Activated CD4-positive, alpha-beta T cell treated with anti-CD3 and anti-CD28 coated beads, Interleukin-2, amount 10 ng/mL, durations not matched to agents 24 days and 14 days (primary cell): ENCODE results near the gene WDR36. TPM values are rescaled to one million over a fixed set of nuclear protein-coding genes. Genes with fewer than 3 reads are reported as not detected.

Source experiments
- DNase-seq: peaks from one replicate; pipeline ENCODE4 v3.0.0; 2022
- H3K27ac Mint-ChIP-seq: one replicate; pipeline ENCODE4 v1.8.0; 2022; ENCODE audit warnings: mild to moderate bottlenecking, mixed read lengths
- H3K27me3 Mint-ChIP-seq: one replicate; pipeline ENCODE4 v1.8.0; 2022; ENCODE audit warnings: mixed read lengths
- H3K36me3 Mint-ChIP-seq: one replicate; pipeline ENCODE4 v1.8.0; 2022; ENCODE audit warnings: low read depth, mild to moderate bottlenecking, mixed read lengths
- H3K4me1 Mint-ChIP-seq: one replicate; pipeline ENCODE4 v1.8.0; 2021; ENCODE audit warnings: mixed read lengths
- H3K4me3 Mint-ChIP-seq: one replicate; pipeline ENCODE4 v1.8.0; 2022; ENCODE audit warnings: mild to moderate bottlenecking, moderate library complexity, mixed read lengths
- H3K9me3 Mint-ChIP-seq: one replicate; pipeline ENCODE4 v1.8.0; 2021; ENCODE audit warnings: mixed read lengths
- intact Hi-C: fragments of 100-400 bp; cut with micrococcal nuclease; formaldehyde crosslinking; loops from one replicate; pipeline ENCODE4 v1.15.1; 2023
- total RNA-seq: library from RNA; stranded (reverse); gene quantifications from 2 replicates; pipeline ENCODE4 v1.2.3, GENCODE V29; 2022

WDR36 gene
- total RNA-seq, 1 donor from 2014 or later, result 90.1 TPM

DNA sequence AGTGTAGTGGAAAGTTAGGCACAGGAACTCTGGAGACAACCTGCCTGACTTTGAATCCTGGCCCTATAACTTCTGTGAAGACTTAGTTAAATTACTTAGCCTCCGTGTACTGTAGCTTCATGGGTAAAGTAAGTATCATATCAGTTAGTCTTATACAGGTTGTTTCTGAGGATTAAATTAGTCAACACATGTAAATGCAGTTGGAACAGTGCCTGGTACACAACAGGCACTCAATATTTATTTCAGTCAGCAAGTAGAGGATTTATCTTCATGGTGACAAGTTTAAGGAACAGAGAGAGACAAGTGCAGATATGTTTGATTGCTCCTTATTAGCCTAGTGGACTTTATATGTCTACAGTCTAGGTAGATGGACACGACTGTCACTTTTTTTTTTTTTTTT is 17.9 kb upstream of the WDR36 start:
- H3K27ac Mint-ChIP-seq, result no peak overlapping the region
- no peak for DNase-seq
- peak overlapping the region; percentile 93 for H3K4me3 Mint-ChIP-seq
- intact Hi-C loops, result loop anchor here (5.0 kb wide), 2 partner anchors 317 to 337 kb away; partner anchors contain the start of gene SLC25A46
- H3K36me3 Mint-ChIP-seq, result no peaks in the 10 kb centered on the region
- peaks cover 22% of the 10 kb centered on the region for H3K4me1 Mint-ChIP-seq
- H3K9me3 Mint-ChIP-seq, result no peaks in the 10 kb centered on the region
- peaks cover 67% of the 10 kb centered on the region for H3K27me3 Mint-ChIP-seq

DNA sequence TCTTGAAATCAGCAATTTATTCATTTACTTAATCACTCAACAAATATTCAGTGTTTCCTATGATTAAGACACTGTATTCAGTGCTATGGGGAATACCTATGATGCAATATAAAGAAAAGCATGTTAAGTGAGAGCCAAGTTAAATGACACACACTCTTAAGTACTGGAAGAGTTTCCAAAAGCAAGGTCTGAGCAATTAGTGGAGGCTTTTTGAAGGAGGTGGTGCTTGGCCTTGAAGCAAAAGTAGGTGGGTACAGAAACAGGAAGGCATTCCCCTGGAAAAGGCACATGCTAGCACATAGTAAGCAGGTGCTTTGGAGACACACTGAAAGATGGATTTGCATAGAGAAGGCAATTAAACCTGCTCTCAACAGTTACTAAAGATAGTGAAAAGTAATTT is 16.6 kb upstream of the WDR36 start:
- H3K27ac Mint-ChIP-seq, result no peak overlapping the region
- peaks cover 22% of the 10 kb centered on the region for H3K4me1 Mint-ChIP-seq
- H3K9me3 Mint-ChIP-seq, result no peaks in the 10 kb centered on the region
- intact Hi-C loops, result no loop called here
- no peak for DNase-seq
- H3K27me3 Mint-ChIP-seq, result peaks cover 62% of the 10 kb centered on the region
- H3K4me3 Mint-ChIP-seq, result no peak overlapping the region
- no peaks in the 10 kb centered on the region for H3K36me3 Mint-ChIP-seq

- H3K4me3 Mint-ChIP-seq, result no peak overlapping the region
- no peak overlapping the region for H3K27ac Mint-ChIP-seq
- H3K9me3 Mint-ChIP-seq, result no peaks in the 10 kb centered on the region
- peaks cover 18% of the 10 kb centered on the region for H3K4me1 Mint-ChIP-seq
- no peak for DNase-seq
- intact Hi-C loops, result no loop called here
- H3K36me3 Mint-ChIP-seq, result no peaks in the 10 kb centered on the region
- peaks cover 58% of the 10 kb centered on the region for H3K27me3 Mint-ChIP-seq
Observed at GRCh38 chr5:111076091-111076490, 16.1 kb upstream of the WDR36 start.

DNA sequence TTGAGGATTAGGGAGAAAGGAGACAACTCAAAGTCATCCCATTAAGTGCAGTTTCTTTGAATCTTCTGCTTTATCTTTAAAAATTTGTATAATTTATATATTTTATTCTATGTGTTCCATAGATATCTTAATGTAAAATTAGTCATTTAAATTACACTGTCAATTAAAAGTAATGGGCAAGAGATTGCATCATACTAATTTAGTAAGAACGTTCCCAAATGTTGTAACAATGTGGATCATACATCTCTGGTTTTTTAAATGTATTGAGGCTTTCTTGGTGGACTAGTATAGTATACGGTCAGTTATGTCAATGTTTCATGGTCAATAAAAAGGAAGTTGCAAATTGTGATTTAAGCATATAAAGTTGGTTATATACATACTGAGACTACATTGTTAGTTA is 14.5 kb upstream of the WDR36 start:
- intact Hi-C loops, result no loop called here
- H3K4me3 Mint-ChIP-seq, result no peak overlapping the region

GRCh38 chr5:111079846-111080245 is 12.3 kb upstream of the WDR36 start:
- H3K9me3 Mint-ChIP-seq, result no peaks in the 10 kb centered on the region
- peaks cover 51% of the 10 kb centered on the region for H3K27me3 Mint-ChIP-seq
- no peak overlapping the region for H3K27ac Mint-ChIP-seq
- intact Hi-C loops, result no loop called here
- H3K4me3 Mint-ChIP-seq, result no peak overlapping the region
- DNase-seq, result no peak
- H3K36me3 Mint-ChIP-seq, result no peaks in the 10 kb centered on the region
- peaks cover 3% of the 10 kb centered on the region for H3K4me1 Mint-ChIP-seq

More for the DNA sequence above, 14.5 kb upstream of the WDR36 start:
- no peak for DNase-seq
- Mint-ChIP-seq H3K9me3 (no peaks in the 10 kb centered on the region), H3K27ac (no peak overlapping the region), H3K4me1 (peaks cover 15% of the 10 kb centered on the region), H3K27me3 (peaks cover 53% of the 10 kb centered on the region), H3K36me3 (no peaks in the 10 kb centered on the region)

DNA sequence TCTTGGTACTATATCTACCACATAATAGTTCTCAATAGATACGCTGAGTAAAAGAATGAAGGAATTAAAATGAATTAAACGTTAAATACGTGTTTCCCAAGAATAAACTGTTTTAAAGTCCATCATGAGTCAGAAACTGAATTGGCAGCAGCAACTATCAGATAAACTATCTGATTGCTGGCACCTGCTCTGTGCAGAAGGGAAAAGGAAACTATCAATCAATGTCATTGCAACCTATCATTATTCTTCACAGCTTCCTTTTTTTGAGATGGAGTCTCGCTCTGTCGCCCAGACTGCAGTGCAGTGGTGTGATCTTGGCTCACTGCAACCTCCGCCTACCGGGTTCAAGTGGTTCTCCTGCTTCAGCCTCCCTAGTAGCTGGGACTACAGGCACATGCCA is 8.8 kb upstream of the WDR36 start:
- H3K27ac Mint-ChIP-seq, result no peak overlapping the region
- no peaks in the 10 kb centered on the region for H3K9me3 Mint-ChIP-seq
- intact Hi-C loops, result no loop called here
- peaks cover 41% of the 10 kb centered on the region for H3K27me3 Mint-ChIP-seq
- H3K36me3 Mint-ChIP-seq, result no peaks in the 10 kb centered on the region
- H3K4me3 Mint-ChIP-seq, result no peak overlapping the region
- no peaks in the 10 kb centered on the region for H3K4me1 Mint-ChIP-seq
- no peak for DNase-seq

DNA sequence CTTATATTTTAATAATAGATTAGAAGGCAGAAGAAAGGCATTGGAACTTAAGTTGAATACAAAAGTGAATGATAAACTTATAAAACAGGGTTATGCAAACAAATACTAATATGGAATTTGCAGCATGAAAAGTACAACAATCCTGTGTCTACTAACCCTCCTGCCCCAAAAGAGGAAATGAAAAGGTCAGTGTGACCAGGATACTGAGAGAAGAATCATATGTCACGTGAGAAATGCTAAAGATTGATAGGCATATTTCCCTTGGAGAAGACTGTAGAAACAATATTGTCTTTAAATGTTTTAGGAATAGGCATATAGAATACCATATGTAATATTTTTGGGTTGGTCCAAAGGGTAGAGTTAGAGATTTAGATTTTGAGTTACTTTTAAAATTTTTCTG is 3.8 kb downstream of the WDR36 start:
- Mint-ChIP-seq H3K27me3 (no peaks in the 10 kb centered on the region), H3K4me3 (no peak overlapping the region), H3K36me3 (peaks cover 51% of the 10 kb centered on the region), H3K4me1 (peaks cover 30% of the 10 kb centered on the region), H3K27ac (no peak overlapping the region), H3K9me3 (peaks cover 4% of the 10 kb centered on the region)
- intact Hi-C loops, result no loop called here
- no peak for DNase-seq

DNA sequence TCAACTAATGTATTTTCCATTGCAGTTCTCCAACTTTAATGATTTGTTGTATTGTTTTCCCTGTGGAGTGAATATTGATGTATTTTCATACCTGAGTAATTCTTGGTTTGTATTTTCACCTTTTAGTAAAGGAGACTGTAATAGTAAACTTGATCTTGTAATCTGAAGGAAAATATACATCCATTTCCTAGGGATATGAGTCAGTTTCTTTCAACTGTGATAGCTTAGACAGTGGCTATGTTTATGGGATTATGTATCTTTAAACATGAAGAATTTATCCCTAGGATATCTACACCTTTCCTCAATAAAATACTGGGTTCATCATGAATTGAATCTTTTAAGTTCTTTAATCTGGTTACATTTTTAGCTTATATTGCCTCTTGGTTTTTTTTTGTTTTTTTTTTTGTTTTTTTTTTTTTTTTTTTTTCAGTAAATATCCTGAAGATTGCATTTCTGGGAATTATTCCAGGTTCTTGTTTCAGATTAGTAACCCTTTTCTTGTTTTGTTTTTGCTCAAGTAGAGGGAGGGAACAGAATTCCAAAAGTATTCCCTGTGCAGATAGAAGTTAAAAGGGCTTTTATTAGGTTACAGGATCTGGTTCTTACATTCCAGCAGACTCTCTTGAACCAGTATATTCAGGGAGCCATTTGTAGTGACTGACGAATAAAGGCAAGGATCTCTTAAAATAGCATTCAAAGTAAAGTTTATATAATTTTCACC is 7.1 kb downstream of the WDR36 start:
- intact Hi-C loops, result no loop called here
- Mint-ChIP-seq H3K27me3 (no peaks in the 10 kb centered on the region), H3K4me1 (peaks cover 20% of the 10 kb centered on the region), H3K4me3 (no peak overlapping the region), H3K36me3 (peaks cover 65% of the 10 kb centered on the region), H3K27ac (no peak overlapping the region), H3K9me3 (no peaks in the 10 kb centered on the region)
- DNase-seq, result no peak

- Mint-ChIP-seq H3K9me3 (no peaks in the 10 kb centered on the region), H3K27me3 (no peaks in the 10 kb centered on the region), H3K27ac (peak overlapping the region; percentile 0), H3K36me3 (peaks cover 59% of the 10 kb centered on the region), H3K4me3 (no peak overlapping the region), H3K4me1 (peaks cover 2% of the 10 kb centered on the region)
- intact Hi-C loops, result no loop called here
- DNase-seq, result no peak
Observed at GRCh38 chr5:111106320-111106948, 14.3 kb downstream of the WDR36 start.

DNA sequence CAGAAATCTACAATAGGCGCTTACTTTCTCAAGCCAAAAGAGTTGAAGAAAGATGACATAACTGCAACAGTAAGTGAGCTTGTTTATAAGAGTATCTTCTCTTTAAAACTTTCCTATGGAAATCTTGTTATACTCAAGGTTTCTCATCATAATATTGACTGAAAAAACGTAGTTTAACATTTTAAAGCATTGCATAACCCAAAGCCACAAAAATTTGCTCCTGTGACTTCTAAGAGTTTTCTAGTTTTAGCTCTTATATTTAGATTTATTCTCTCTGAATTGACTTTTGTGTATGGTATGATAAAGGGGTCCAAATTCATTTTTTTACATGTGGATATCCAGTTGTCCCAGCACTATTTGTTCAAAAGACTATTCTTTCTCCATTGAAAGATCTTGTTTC is 15.2 kb downstream of the WDR36 start:
- peaks cover 58% of the 10 kb centered on the region for H3K36me3 Mint-ChIP-seq
- H3K4me1 Mint-ChIP-seq, result peaks cover 2% of the 10 kb centered on the region
- DNase-seq, result no peak
- H3K9me3 Mint-ChIP-seq, result no peaks in the 10 kb centered on the region
- no peak overlapping the region for H3K4me3 Mint-ChIP-seq
- intact Hi-C loops, result no loop called here
- H3K27me3 Mint-ChIP-seq, result no peaks in the 10 kb centered on the region
- no peak overlapping the region for H3K27ac Mint-ChIP-seq

DNA sequence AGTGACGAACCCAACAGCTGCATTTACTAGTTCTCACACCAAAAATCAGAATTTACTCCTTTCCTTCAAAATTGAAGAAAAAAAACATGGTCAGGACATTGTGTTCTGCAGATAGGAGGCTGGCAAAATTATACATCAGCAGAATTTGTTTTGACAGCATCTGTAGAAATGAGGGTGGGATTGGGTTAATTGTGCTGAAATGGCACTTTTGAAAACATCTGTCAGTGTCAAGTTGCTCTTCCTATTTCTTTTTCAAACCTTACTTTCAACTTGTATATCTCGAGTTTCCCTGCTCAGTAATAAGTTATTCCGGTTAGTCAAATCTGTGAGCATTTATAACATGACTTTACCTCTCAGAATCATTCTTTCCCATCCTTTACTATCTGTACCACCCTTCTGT is 19.8 kb downstream of the WDR36 start:
- Mint-ChIP-seq H3K9me3 (no peaks in the 10 kb centered on the region), H3K27ac (no peak overlapping the region), H3K27me3 (no peaks in the 10 kb centered on the region), H3K36me3 (peaks cover 48% of the 10 kb centered on the region), H3K4me3 (no peak overlapping the region), H3K4me1 (no peaks in the 10 kb centered on the region)
- intact Hi-C loops, result no loop called here
- DNase-seq, result no peak

DNA sequence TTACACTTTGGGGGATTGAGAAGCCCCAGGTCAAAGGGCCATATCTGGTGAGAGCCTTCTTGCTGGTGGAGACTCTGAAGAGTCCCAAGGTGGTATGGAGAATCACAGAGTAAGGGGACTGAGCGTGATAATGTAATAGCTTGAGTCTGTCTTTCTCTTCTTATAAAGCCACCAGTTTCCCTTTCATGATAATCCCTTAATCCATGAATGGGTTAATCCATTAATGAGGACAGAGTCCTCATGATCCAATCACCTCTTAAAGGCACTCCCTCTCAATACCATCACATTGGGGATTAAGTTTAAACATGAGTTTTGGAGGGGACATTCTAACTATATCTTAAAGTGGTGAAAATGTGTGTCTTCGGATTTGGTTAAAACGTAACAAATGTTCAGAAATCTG is 21.5 kb downstream of the WDR36 start:
- H3K36me3 Mint-ChIP-seq, result peaks cover 47% of the 10 kb centered on the region
- peaks cover 8% of the 10 kb centered on the region for H3K4me1 Mint-ChIP-seq
- no peaks in the 10 kb centered on the region for H3K27me3 Mint-ChIP-seq
- no peak overlapping the region for H3K4me3 Mint-ChIP-seq
- no peaks in the 10 kb centered on the region for H3K9me3 Mint-ChIP-seq
- no peak overlapping the region for H3K27ac Mint-ChIP-seq
- intact Hi-C loops, result no loop called here
- no peak for DNase-seq

GRCh38 chr5:111115229-111115628 is 23.1 kb downstream of the WDR36 start:
- H3K36me3 Mint-ChIP-seq, result peaks cover 51% of the 10 kb centered on the region
- no peak overlapping the region for H3K4me3 Mint-ChIP-seq
- H3K4me1 Mint-ChIP-seq, result peaks cover 11% of the 10 kb centered on the region
- H3K27ac Mint-ChIP-seq, result no peak overlapping the region
- H3K27me3 Mint-ChIP-seq, result no peaks in the 10 kb centered on the region
- no peaks in the 10 kb centered on the region for H3K9me3 Mint-ChIP-seq
- intact Hi-C loops, result no loop called here
- DNase-seq, result no peak

- H3K4me1 Mint-ChIP-seq, result peaks cover 13% of the 10 kb centered on the region
- intact Hi-C loops, result no loop called here
- DNase-seq, result no peak
- H3K9me3 Mint-ChIP-seq, result no peaks in the 10 kb centered on the region
- H3K36me3 Mint-ChIP-seq, result peaks cover 53% of the 10 kb centered on the region
- no peak overlapping the region for H3K27ac Mint-ChIP-seq
- no peak overlapping the region for H3K4me3 Mint-ChIP-seq
- no peaks in the 10 kb centered on the region for H3K27me3 Mint-ChIP-seq
Observed at GRCh38 chr5:111116550-111116949, 24.4 kb downstream of the WDR36 start.

- H3K4me1 Mint-ChIP-seq, result peaks cover 17% of the 10 kb centered on the region
- H3K9me3 Mint-ChIP-seq, result no peaks in the 10 kb centered on the region
- H3K27ac Mint-ChIP-seq, result no peak overlapping the region
- no peak overlapping the region for H3K4me3 Mint-ChIP-seq
- intact Hi-C loops, result no loop called here
- peaks cover 57% of the 10 kb centered on the region for H3K36me3 Mint-ChIP-seq
- H3K27me3 Mint-ChIP-seq, result no peaks in the 10 kb centered on the region
- no peak for DNase-seq
Observed at GRCh38 chr5:111117136-111117535, 25.0 kb downstream of the WDR36 start.
